GM20000 (cell line): ENCODE results near the gene SCUBE3.

Experiments used
- DNase-seq: peaks from one replicate; pipeline ENCODE4 v3.0.0; 2012; ENCODE audit warnings: low spot score
- TF ChIP-seq, protein P1 (sequence below): IDR thresholded peaks from 2 replicates; pipeline ENCODE4 v1.5.1; 2012; ENCODE audit warnings: mild to moderate bottlenecking, control low read depth; ENCODE audit errors: extremely low read depth, missing control alignments

SCUBE3 gene

DNA sequence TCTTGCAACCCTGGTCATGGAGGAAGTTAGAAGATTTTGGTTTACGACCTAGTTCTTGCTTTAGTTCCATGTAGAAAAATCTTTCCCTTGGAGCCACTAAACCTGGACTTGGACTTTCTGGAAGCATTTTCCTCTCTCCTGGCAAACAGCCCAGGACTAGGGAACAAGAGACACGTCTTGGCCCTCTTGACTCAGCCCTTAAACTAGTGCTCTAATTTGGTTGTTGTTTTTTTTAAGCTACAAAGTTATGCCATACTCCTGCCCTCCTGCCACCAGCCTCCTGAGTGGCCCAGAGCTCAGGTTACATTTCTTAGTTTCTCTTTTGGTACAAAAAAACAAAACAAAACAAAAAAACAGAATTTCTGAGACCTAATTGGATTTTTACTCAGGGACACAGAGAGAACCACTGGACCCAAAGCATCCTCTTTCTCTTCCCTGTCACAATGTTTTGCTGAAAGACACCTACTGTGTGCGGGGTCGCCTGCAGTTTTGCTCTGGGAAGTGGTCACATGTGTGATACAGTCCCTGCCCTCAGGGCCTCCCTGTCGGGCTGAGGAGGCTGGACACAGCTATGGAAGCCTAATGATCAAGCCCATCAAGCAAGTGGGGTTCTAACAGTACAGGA, 32.3 kb upstream of the SCUBE3 start:
- TF ChIP-seq, protein P1, sequence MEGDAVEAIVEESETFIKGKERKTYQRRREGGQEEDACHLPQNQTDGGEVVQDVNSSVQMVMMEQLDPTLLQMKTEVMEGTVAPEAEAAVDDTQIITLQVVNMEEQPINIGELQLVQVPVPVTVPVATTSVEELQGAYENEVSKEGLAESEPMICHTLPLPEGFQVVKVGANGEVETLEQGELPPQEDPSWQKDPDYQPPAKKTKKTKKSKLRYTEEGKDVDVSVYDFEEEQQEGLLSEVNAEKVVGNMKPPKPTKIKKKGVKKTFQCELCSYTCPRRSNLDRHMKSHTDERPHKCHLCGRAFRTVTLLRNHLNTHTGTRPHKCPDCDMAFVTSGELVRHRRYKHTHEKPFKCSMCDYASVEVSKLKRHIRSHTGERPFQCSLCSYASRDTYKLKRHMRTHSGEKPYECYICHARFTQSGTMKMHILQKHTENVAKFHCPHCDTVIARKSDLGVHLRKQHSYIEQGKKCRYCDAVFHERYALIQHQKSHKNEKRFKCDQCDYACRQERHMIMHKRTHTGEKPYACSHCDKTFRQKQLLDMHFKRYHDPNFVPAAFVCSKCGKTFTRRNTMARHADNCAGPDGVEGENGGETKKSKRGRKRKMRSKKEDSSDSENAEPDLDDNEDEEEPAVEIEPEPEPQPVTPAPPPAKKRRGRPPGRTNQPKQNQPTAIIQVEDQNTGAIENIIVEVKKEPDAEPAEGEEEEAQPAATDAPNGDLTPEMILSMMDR: no peak
- DNase-seq: no peak

DNA sequence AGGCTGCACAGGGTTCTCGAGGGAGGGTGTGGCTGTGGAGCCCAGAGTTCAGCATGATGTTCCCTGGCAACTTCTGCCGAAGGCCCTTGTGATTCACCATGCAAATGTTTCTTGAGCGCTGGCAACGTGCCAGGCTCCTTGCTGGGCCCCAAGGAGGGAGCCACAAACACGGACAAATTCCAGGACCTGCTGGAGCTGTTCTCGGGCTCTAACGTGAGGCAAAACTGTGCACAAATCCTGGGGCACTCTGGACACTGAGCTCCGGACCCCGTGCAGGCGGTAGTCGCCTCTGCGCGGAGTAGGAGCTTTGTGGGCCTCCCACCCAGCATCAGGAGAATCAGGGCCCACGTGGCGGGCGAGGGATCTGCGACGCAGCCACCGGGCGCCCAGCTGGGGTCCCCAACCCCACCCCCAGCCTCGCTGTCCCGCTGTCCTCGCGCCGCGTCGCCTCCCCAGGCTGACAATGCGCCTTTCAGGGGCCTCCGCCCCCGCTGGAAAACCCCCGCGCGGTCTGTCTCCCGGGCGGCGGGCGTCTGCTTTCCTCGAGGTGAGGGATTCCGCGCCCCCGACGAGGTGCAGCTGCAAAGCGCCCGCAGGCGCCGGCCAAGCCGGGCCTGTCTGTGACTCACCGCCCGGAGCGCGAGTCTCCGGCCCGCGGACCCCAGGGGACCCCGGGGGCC, 31.7 kb upstream of the SCUBE3 start:
- peak; percentile 30 for DNase-seq
- TF ChIP-seq, protein P1: no peak

DNA sequence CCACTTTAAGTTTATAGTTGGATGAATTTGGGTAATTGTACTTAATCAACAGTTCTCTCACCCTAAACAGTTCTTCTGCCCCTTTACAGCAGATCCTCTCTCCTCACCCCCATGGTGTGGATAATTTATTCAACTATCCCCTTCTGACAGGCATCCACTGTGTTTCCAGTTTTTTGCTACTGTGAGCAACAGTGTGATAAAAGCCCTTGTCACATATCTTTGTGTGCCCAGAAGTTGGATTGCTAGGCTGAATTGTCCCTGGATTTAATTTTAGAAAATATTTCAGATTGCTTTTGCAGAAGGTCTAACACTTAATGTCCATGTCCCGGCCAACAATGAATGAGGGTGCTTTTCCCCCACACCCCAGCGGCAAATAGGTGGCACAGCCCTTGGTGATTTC, 30.5 kb upstream of the SCUBE3 start:
- TF ChIP-seq, protein P1: no peak
- no peak for DNase-seq

DNA sequence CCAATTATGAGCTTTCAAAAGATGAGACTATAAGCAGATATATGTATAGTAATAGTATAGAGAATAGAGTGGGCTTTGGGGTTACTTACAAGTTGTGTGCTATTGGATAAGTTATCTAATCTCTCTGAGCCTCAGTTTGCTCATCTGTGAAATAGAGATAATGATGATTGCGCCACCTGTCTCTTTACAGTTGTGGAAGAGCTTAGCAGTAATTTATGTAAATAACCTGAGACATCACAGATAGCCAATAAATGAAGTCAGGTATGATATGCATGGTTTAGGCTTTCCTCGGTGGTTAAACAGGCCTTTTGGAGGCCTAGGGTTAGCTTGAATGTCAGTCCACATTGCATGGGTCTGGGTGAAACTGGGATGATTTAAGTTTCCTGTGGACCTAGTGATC, 29.8 kb upstream of the SCUBE3 start:
- no peak for DNase-seq
- TF ChIP-seq, protein P1: no peak

DNA sequence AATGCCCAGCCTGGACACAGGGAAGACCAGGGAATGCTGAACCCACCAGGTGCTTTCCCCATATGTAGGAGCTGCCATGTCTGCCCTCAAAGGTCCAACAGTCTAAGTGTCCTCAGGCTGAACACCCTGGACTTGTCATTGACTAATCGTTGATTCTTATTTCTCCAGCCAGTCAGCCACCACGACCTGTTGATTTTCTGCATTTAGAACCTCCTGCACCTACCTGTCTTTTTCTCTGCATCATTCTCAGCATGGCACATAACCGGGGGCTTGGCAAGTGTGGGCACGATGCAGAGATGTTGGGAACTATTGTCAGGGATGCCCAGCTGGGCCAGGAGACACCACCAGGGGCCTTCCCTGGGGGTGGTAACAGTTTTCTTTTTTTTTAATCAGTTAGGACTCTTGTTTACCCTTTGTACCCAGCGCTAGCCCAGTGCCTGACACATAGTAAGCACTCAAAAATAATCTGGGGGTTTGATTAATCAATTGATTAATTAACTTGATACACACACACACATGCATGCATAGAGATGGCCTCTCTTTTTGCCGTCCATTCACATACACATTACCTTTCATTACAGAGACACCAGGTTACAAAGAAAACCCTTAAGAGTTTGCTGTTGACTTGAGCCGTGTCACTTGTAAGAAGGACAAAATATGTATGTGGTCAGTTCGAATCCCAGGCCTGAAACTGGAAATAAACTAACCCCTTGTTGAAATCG, 29.0 kb upstream of the SCUBE3 start:
- DNase-seq: no peak
- TF ChIP-seq, protein P1: no peak

DNA sequence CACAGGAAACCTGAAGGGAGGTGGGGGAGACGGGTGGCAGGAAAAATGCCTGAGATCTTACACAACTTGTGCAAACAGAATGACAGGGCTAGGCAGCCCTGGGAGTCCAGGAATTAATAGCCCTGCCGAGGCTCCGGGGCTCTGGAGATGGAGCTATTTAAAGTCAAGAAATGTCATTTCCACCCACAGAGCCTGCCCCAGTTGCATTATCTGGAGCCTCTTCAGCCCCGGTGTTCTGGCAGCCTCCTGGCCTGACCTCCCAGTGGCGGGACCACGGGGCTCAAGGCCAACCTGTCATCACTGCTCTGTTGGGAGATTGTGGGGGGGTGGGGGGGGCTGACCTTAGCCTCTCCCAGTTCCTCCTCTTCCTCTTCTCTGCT, 28.5 kb upstream of the SCUBE3 start:
- DNase-seq: no peak
- TF ChIP-seq, protein P1: no peak

DNA sequence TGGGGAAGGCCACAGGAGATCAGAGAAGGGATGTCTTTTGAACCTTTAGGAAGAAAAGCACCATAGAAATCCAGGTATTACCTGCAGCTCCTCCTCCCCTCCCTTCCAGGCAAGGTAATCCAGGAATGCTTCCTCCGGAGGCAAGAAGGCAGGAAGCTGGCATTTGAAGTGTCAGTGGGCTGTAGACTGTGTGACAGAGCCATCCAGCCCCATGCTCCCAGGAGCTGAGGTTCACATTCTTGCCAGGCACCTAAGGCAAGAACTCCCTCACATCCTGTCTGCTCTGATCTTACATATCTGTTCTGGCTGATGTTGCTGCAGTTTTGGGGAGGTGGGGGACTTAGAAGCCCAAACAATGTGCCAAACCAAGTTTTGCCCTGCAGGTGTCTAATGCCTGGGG, 27.8 kb upstream of the SCUBE3 start:
- no peak for DNase-seq
- TF ChIP-seq, protein P1: no peak
